ENCODE measurements around the gene ZNRF1. TPM values are rescaled to one million over a fixed set of nuclear protein-coding genes. Genes with fewer than 3 reads are reported as not detected.

Gene ZNRF1
- total RNA-seq, 1 experiment from 2014 or later, result 48.2 TPM

- H3K27me3 ChIP-seq (ENCODE audit: insufficient read depth, low read length), result no peaks in the 10 kb centered on the region
- no peak overlapping the region for H3K27ac ChIP-seq (ENCODE audit: low read depth, low read length)
- CTCF ChIA-PET, result no interaction called here
- H4K20me1 ChIP-seq (ENCODE audit: insufficient read depth), result peaks cover 5% of the 10 kb centered on the region; the same call in 1 of the 2 replicates
- peaks cover 72% of the 10 kb centered on the region for H3K79me2 ChIP-seq (ENCODE audit: insufficient read depth, low read length)
- TF ChIP-seq EZH2 (IDR thresholded peaks at IDR 0.05) (no peak), EZH2phosphoT487 (IDR thresholded peaks at IDR 0.05; ENCODE audit: borderline replicate concordance) (no peak), JUND (IDR thresholded peaks at IDR 0.05) (no peak), REST (IDR thresholded peaks at IDR 0.05; ENCODE audit: low read depth) (no peak), SIN3A (IDR thresholded peaks at IDR 0.05; ENCODE audit: low read depth) (no peak), FOSL1 (IDR thresholded peaks at IDR 0.05; ENCODE audit: low read depth) (no peak), RAD21 (IDR thresholded peaks at IDR 0.05; ENCODE audit: low read depth) (no peak), CEBPB (IDR thresholded peaks at IDR 0.05; ENCODE audit: low read depth) (no peak), MAX (IDR thresholded peaks at IDR 0.05) (no peak), ZBTB33 (IDR thresholded peaks at IDR 0.05; ENCODE audit: extremely low read depth, insufficient replicate concordance, low read length) (no peak), ELF1 (IDR thresholded peaks at IDR 0.05; ENCODE audit: borderline replicate concordance, low read depth) (no peak), ZNF274 (IDR thresholded peaks at IDR 0.05; ENCODE audit: low read depth, low read length) (no peak), ZFX (IDR thresholded peaks at IDR 0.05) (no peak), SP1 (IDR thresholded peaks at IDR 0.05; ENCODE audit: low read depth) (no peak), EGR1 (IDR thresholded peaks at IDR 0.05; ENCODE audit: low read depth) (no peak), SRF (IDR thresholded peaks at IDR 0.05; ENCODE audit: low read depth) (no peak), TCF7L2 (IDR thresholded peaks at IDR 0.05; ENCODE audit: borderline replicate concordance, extremely low read depth, insufficient read depth, insufficient read length) (no peak)
- no peak overlapping the region for H3K9ac ChIP-seq (ENCODE audit: low read length)
- no peaks in the 10 kb centered on the region for H3K9me3 ChIP-seq (ENCODE audit: control insufficient read depth in 1 of 2, insufficient read depth in 1 of 2, low read depth in 1 of 2, low read length in 2 of 2)
- intact Hi-C loops (cut with micrococcal nuclease), result no loop called here
- POLR2A ChIA-PET, result interaction anchor here (0.5 kb wide), 1 partner anchor 208 kb away, joined by 3 read pairs; no protein-coding TSS in a partner anchor
- H3K36me3 ChIP-seq (ENCODE audit: control insufficient read depth in 1 of 2, insufficient read depth in 2 of 2, low read length in 2 of 2), result no peaks in the 10 kb centered on the region
- DNase-seq (ENCODE audit: low read depth, low spot score) (no peak), ATAC-seq (no peak)
- H3K4me2 ChIP-seq (ENCODE audit: low read length), result no peak overlapping the region
- RAD21 ChIA-PET (ENCODE audit: low non-redundant PET in 1 of 2, low total read pairs in 2 of 2, uncharacterized antibody in 2 of 2, unreplicated experiment in 2 of 2), result no interaction called here
- no TSS peak for BruUV-seq (replicated peaks)
- H3K4me3 ChIP-seq (replicated peaks in 1 of 2; ENCODE audit: low read depth in 1 of 2, low read length in 2 of 2), result no peak overlapping the region
- no peak overlapping the region for H2AFZ ChIP-seq (ENCODE audit: low read depth, low read length, poor library complexity, severe bottlenecking)
- H3K9me2 ChIP-seq (ENCODE audit: insufficient read depth), result no peaks in the 10 kb centered on the region
- H3K4me1 ChIP-seq (ENCODE audit: control insufficient read depth in 1 of 2, insufficient read depth in 2 of 2, low read length in 2 of 2), result peaks cover 22 to 26% of the 10 kb centered on the region in 2 experiments
Measured at GRCh38 chr16:75042426-75043174, 43.8 kb downstream of the ZNRF1 start.
